Measurements from ENCODE around the gene PCDH7. TPM values are rescaled to one million over a fixed set of nuclear protein-coding genes. Genes with fewer than 3 reads are reported as not detected.
A peak's percentile ranks its signal among the peaks of the same experiment; 100 is the strongest.

The PCDH7 gene
- total and polyA plus RNA-seq, 11 donors, result 9.4 to 166 (median 89.8) TPM

GRCh38 chr4:30765022-30765421 is 44.9 kb downstream of the PCDH7 start:
- no peak overlapping the region for H3K27ac ChIP-seq
- H3K4me1 ChIP-seq, result peaks cover 0 to 56% (median 6%) of the 10 kb centered on the region in 12 donors
- WGBS, 4 donors, result 72 to 75% (median 73%) methylated on average over 4 of the region's 4 CpGs
- DNase-seq, result no peak
- intact Hi-C loops (cut with DNase I), result no loop called here
- H3K9me3 ChIP-seq, result no peaks in the 10 kb centered on the region
- H3K36me3 ChIP-seq, result no peaks in the 10 kb centered on the region
- no peak for ATAC-seq
- no peaks in the 10 kb centered on the region for H3K27me3 ChIP-seq
- TF ChIP-seq POLR2A (IDR thresholded peaks at IDR 0.05) (no peak), CTCF (IDR thresholded peaks at IDR 0.05) (no peak)
- no peak overlapping the region for H3K4me3 ChIP-seq

- no peak overlapping the region for H3K4me3 ChIP-seq
- 42 to 53% (median 49%) methylated on average over 8 of the region's 8 CpGs for WGBS, 4 donors
- no peaks in the 10 kb centered on the region for H3K27me3 ChIP-seq
- DNase-seq, result no peak
- ATAC-seq, result peak in 1 of 4 donors; percentile 33
- no peak for TF ChIP-seq POLR2A (IDR thresholded peaks at IDR 0.05)
- no peak for TF ChIP-seq CTCF (IDR thresholded peaks at IDR 0.05)
- peaks cover 0 to 42% (median 7%) of the 10 kb centered on the region in 12 donors for H3K4me1 ChIP-seq
- H3K27ac ChIP-seq, result no peak overlapping the region
- no peaks in the 10 kb centered on the region for H3K36me3 ChIP-seq
- no peaks in the 10 kb centered on the region for H3K9me3 ChIP-seq
- intact Hi-C loops (cut with DNase I), result no loop called here
These were observed 47.1 kb downstream of the PCDH7 start for GRCh38 chr4:30767147-30767845.

- ATAC-seq, result peak in 3 of 4 donors; percentile 33 to 69 (median 53)
- H3K27ac ChIP-seq, result no peak overlapping the region
- no peak overlapping the region for H3K4me3 ChIP-seq
- no peaks in the 10 kb centered on the region for H3K9me3 ChIP-seq
- H3K4me1 ChIP-seq, result peaks cover 0 to 42% (median 7%) of the 10 kb centered on the region in 12 donors
- intact Hi-C loops (cut with DNase I), result no loop called here
- TF ChIP-seq CTCF (IDR thresholded peaks at IDR 0.05), result no peak
- no peak for TF ChIP-seq POLR2A (IDR thresholded peaks at IDR 0.05)
- DNase-seq, result no peak
- no peaks in the 10 kb centered on the region for H3K36me3 ChIP-seq
- WGBS, 4 donors, result 15 to 23% (median 19%) methylated on average over 2 of the region's 2 CpGs
- no peaks in the 10 kb centered on the region for H3K27me3 ChIP-seq
These were observed 48.1 kb downstream of the PCDH7 start for GRCh38 chr4:30768277-30768676.

- H3K36me3 ChIP-seq, result no peaks in the 10 kb centered on the region
- H3K9me3 ChIP-seq, result no peaks in the 10 kb centered on the region
- 49 to 69% (median 53%) methylated on average over 6 of the region's 6 CpGs for WGBS, 4 donors
- ATAC-seq, result peak in 2 of 4 donors; percentile 49 to 53
- no peak overlapping the region for H3K4me3 ChIP-seq
- TF ChIP-seq CTCF (IDR thresholded peaks at IDR 0.05) (no peak), POLR2A (IDR thresholded peaks at IDR 0.05) (no peak)
- H3K27me3 ChIP-seq, result no peaks in the 10 kb centered on the region
- intact Hi-C loops (cut with DNase I), result no loop called here
- H3K4me1 ChIP-seq, result peaks cover 0 to 42% (median 7%) of the 10 kb centered on the region in 12 donors
- H3K27ac ChIP-seq, result peak overlapping the region in 1 of 12 donors; percentile 7
- no peak for DNase-seq
These were observed 48.9 kb downstream of the PCDH7 start for GRCh38 chr4:30769093-30769492.

All from heart left ventricle (tissue), 16 donors.